ENCODE measurements around the gene LYRM1.
"Not testable (repeated sequence)": the region's sequence is repeated elsewhere in the genome, so short reads cannot be mapped to it uniquely, and the experiment has no call there.

The LYRM1 gene

DNA sequence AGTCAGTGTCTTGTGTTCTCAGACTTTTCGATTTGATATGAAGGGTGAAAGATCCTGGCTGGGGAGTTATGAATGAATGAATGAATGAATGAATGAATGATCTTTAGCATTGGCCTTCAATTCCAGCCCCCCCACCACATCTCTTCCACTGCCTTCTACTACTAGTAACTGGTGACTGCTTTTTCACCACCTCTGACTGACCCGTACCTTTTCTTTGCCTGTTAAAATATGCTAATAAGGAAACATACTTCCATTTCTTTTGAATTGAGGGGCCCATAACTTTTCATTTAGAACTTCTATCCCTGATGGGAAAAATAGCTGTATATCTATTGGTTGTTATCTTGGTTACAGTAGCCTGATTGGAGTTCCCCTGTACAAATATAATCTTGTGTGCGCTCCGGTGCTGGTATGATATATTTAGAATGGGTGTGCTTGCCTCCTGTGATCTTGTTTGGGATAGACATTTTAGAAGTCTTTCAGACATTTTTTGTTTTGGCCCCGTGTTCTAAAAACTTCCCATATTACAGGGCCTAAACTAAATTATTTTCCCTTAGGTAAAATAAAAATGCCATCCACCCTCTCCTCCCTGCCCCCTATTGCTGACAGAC, 3.4 kb downstream of the LYRM1 start:
- no peak for DNase-seq

DNA sequence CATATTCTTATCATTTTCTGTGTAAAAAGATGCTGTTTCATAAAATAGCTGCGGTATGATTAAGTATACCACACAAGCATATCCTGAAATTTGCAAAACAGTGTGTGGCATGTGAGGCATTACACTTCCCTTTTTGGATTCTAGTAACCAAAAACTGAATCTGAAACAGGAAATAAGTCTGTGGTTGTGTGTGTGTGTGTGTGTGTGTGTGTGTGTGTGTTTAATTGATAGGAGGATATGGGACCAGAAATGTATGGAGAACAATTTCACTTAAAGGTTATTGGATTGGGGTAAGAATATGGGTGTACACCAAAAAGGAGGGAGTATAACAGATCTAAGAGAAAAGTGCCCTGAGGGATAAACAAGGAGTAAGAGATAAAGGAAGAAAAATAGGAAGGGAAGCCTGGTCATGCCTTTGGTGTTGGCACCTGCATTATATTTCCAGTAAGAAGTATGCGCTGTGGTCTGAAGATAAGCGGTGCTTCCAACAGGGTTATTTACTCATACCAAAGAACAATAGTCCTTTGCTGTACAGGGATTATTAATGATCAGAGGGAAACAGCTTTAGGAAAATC, 4.0 kb downstream of the LYRM1 start:
- no peak for DNase-seq

DNA sequence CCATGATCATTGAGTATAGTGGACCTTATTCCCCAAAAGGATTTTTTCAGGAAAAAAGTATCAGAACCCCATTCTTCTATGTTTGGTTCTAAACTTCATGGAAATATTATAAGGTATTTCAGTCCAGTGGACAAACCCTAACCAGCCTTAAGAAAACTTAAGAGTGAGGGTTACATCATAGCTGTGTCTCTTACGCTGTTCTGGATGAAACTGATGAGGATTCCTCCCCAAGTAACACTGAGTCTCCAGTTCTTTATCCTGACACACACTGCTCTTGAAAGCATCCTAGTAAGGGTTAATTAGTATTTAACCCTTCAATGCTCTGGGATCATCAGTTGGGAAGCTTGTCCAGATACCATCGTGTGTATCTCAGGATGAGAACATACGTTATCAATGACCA, 5.0 kb downstream of the LYRM1 start:
- no peak for DNase-seq

DNA sequence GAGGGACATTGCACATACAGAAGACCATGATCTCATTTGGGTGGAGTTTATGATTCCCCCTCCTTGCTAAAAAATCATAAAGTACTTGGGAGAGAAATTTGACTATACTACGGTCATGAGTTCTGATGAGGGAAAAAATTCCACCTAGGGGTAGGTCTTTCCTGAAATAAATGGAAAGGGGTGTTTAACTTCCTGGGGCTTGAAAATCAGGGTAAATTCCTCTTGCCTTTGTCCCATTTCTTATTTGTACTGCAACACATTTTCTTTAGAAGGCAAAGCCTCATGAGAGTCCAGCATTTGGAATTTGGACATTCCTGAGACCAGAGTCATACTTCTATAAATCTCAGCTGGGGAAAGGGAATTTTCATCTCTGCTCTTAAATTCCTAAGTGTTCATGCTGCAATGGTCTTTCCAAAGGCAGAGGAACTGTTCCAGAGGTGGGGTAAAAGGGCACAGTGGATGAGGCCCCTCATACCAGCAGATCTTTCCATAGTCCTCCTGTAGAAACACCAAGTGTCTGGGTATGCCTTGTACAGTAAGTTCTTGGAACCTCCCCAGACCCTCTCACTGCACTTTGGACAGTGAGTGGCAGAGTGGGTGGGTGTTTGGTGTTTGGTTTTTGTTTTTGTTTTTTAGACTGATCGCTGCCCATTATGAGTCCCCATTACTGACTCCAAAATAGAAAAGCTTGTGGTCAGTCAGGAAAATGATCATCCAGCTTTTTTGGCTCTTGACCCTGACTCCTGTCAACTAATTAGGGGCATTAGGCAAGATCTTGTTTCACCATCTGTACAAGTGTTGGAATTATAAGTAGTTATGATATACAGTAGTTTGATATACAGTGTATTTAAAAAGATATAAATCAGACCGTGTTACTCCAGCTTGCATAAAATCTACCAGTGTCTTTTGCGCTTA, 6.0 kb downstream of the LYRM1 start:
- no peak for DNase-seq

DNA sequence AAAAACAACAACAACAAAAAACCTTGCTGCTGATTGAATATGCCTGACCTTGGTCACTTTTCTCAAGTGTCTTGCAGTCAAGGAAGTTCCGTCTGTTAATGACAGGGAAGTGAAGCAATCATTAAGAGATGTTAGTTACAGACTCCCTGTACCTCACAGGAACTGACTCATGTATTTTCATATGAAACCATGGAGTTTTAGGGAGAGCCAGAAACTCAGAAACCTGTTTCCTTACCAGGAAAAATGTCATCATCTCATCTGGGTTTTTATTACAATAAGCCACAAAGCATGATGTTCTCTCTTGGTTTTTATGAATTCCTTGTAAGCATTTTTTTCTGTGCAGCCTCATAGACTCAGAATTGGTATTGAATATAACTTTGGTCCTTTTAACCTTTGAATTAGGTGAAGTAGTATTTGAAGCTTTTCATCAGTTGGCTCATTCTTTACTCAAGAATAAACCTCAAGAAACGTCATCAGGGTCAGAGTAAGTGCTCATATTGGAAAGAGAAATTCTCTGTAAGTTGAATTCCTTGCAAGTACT, 10.3 kb downstream of the LYRM1 start:
- DNase-seq, result no peak

DNA sequence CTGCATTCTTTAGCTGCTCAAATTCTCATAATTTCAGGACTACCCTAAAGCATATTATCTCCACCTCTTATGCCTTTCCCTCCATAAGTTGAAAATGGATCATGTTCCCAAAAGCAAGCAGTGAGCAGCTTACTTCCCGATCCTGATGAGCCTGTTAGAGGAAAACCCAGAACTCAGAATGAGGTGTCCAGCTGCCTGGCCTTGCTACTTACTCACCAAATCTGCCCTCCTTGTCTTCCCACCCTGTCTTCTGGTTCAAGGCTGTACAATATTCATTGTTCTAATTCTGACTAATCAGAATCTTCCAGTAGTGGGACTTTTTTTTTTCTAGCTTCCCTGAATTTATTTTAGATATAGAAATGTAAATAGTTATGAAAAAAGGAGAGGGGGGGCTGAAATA, 10.8 kb downstream of the LYRM1 start:
- DNase-seq, result no peak

DNA sequence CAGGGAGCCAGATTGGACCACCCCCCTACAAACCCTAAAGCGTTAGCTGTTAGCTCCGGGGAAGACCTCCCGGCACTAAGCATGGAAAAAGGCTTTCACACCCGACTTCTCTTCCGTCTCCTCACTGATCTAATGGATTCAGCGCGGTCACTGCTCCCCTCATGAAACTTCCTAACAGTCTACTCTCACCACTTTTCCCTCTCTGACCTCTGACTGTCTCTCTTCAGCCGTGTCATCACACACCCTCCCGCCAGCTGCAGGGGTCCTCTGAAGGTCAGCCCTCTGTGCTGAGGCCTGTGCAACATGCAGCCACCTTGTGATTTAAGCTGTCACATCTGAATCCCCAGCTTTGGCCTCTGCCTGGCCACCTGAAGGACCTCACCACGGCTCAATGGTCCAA, 15.7 kb downstream of the LYRM1 start:
- no peak for DNase-seq

DNA sequence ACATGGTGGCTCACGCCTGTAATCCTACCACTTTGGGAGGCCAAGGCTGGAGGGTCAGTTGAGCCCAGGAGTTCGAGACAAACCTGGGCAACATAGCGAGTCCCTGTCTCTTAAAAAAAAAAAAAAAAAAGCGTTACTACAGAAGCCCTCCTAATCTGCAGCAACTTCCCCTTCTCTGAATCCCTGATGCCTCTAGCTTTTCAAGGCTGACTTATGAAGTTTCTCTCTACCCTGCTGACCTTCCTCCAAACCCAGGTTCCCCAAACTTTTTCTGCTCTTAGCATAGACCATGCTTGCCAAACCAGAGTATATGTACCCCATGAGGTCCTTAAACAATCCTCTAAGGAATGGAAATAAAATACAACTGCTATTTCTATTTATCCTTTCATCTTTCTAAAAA, 16.4 kb downstream of the LYRM1 start:
- no peak for DNase-seq

DNA sequence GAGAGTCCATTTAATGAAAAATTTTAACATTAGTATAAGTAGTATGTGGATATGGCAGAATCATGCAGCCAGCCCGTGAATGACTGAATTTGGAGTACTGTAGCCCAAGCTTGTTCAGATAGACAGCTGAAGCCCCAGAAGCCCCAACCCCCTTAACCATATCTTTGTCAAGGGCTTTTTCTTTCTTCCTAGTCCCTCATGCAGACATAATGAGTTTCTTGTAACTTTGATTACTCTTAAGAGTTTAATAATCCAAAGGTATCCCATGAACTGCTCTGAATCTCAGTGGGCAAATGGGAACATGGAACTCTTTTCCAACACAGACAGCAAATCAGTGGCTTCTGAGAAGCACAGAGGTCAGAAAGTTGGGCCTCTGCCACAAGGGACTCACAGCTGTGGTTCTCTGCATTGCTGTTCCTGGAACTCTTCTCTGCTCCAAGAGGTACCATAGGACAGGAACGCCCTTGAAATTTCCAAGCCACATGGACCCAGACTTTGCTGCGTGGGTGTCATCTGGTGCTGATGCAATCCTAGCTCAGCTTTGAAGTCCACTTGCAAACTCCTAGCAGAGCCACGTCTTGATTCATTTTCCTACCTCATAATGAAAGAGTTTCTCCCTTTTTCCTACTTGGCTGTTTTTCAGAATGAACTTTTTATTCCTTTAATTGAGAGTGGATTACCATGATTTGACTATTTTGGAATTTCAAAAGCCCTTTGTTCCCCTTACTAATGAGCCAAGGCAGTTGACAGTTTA, 18.1 kb downstream of the LYRM1 start:
- DNase-seq, result no peak

DNA sequence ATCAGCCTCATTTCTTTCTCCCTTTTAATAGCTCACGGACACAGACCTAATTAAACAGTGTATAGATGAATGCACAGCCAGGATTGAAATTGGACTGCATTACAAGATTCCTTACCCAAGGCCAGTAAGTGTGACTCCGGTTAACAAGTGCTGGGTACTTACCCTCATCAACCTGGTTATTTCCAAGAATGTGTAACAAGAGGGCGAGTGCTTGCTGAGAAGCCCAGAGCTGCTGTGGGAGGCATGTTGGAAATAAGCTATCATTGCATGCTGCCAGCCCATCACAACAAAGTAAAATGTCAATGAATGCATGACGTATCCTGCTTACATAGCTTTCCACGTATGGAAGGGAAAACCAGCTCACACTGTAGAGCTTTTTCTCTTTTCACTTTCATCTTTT, 19.5 kb downstream of the LYRM1 start:
- DNase-seq, result no peak

DNA sequence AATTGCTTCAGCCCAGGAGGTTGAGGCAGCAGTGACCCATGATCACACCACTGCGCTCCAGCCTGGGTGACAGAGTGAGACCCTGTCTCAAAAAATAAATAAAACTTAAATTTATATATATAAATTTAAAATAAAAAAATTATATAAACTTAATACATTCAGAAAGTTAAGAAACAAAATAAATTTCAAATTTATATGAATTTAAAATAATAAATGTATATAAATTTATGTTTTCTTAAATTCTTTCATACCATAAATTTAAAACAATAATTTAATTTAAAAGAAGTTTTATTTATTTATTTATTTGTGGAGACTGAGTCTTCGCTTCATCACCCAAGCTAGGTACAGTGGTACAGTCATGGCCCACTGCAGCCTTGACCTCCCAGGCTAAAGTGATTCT, 20.2 kb downstream of the LYRM1 start:
- no peak for DNase-seq

DNA sequence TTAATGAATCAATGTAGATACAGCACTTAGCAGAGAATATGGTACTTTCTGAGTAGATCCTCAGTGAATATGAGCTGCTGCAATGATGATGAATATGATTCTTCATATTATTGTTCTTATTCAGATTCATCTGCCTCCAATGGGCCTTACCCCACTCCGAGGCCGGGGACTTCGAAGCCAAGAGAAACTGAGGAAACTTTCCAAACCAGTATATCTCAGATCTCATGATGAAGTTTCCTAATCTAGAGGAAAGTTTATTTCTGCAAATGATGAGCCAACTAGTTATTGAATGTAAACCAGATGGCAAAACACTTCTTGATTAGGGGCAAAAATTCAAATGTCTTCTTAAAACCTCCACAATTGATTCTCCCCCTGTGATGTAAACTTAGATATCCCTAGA, 23.3 kb downstream of the LYRM1 start:
- DNase-seq, result no peak

DNA sequence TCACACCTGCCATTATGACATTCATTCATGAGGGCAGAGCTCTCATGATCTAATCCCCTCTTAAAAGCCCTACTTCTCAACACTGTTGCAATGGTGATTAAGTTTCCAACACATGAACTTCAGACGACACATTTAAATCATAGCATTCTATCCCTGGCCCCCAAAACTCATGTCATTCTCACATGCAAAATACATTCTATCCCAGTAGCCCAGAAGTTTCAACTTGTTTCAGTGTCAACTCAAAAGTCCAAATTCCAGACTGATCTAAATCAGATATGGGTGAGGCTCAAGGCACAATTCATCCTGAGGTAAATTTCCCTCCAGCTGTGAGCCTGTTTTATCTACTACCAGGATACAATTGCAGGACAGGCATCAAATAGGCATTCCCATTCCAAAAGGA, 25.2 kb downstream of the LYRM1 start:
- DNase-seq, result no peak

DNA sequence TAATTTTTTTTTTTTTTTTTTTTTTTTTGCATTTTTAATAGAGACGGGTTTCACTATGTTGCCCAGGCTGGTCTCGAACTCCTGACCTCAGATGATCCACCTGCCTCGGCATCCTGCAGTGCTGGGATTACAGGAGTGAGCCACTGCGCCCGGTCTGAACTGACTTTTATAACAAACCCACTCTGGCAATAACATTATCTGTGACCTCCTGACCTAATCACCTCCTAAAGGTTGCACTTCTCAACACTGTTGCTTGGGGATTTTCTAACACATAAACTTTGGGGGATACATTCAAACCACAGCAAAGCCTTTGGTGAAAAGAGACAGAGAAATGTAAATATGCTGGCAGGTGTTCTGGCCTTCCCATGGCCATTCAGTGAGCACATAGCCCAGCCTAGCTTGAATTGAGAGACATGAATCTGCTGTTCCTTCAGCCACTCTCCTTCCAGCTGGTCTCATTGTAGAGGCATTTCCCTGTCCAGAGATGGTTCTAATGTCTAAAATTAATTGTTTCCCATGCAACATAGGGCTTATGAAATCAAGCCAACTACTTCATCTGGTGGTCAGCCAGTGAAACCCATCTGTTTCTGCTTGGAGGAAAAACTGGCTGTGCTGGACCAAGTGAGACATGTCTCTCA, 28.3 kb downstream of the LYRM1 start:
- DNase-seq, result no peak

DNA sequence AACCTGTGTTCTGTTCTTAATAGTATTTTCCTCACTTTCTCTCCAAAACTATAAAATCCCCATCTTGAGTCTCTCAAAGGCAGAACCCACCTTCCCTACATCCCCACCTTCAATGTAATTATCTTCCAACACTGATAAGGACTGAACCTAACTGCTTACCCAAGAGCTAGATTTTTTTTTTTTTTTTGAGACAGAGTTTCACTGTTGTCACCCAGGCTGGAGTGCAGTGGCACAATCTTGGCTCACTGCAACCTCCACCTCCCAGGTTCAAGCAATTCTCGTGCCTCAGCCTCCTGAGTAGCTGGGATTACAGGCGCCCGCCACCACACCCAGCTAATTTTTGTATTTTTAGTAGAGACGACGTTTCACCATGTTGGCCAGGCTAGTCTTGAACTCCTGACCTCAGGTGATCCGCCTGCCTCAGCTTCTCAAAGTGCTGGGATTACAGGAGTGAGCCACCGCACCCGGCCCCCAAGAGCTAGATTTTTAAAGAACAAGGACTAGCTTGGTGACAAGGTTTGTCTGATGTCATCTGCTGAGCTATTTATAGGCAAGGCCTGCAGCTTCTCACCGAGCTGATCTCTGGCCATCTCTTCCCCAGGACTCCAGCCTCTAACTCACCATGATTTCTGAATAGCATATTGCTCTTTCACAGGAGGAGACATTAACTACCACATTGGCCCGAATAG, 29.2 kb downstream of the LYRM1 start:
- not testable (repeated sequence) for DNase-seq

DNA sequence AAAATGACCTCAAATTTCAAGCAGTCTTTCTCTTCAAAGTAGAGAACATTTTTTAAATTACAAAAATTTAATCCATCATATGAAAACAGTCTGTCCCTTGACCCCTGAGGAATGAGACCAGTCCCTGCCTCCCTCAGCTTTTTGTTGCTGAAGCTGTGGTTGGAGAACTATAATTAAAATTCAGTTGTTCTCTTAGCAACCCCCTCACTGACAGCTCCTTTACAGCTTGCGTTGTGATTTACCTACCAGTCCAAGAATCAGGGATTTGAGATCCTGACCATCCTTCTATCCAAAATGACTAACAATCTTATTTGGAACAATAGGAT, 29.8 kb downstream of the LYRM1 start:
- DNase-seq, result no peak

DNA sequence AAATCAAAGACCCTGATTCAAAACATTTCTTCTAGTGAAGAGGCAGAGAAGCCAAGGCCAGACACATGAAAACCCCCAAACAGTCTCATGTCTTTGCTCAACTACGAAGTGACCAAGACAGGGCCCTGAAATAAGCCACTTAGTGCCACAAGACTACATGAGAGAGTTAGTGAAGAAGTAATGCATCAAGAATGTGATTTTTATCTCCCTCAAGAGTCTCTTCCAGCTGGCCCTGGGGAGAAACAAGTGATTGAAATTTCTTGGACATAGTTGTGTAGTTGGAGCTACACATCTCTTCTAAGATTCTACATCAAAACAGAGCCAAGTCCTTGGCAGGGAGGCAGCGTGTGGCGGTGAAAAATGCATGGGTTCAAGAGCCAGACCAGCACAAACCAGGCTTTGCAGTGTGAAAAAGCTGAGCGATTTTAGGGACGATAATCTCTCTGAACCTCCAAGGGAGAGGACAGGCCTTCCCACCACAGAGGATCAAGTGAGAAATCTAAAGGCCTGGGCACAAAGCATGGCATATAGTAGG, 30.6 kb downstream of the LYRM1 start:
- no peak for DNase-seq

DNA sequence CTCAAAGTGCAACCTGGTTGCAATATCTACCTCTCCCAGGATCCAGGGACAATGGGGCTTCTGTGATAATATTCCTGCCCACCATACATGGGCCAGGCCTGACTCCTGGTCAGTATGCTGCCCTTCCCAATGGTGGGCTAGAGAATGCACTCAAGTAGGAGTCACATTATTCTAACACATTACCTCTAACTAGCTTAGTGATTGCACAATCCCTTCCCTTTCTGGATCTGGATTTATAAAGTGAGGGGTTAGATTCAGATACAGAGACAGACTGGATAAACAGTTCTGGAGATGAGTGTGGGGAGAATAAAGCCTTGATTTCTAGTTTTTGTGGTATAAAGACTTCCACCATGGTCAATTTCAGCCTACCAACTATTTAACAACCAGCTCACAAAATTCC, 33.0 kb downstream of the LYRM1 start:
- DNase-seq, result no peak

DNA sequence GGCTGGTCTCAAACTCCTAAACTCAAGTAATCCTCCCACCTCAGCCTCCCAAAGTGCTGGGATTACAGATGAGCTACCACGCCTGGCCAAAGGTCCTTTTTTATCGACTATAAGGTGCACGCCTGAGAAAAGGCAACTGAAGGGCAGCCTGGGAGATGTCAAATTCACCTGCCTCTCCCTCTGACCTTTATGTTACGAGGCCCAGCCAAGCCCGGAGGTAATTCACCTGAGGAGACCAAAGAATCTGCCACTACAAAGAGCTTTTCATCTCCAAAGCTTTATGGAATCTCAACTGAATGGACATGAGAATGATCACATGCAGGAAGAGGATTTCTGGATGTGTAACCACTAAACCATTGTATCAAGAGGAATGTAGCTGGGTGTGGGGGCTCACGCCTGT, 37.2 kb downstream of the LYRM1 start:
- no peak for DNase-seq

DNA sequence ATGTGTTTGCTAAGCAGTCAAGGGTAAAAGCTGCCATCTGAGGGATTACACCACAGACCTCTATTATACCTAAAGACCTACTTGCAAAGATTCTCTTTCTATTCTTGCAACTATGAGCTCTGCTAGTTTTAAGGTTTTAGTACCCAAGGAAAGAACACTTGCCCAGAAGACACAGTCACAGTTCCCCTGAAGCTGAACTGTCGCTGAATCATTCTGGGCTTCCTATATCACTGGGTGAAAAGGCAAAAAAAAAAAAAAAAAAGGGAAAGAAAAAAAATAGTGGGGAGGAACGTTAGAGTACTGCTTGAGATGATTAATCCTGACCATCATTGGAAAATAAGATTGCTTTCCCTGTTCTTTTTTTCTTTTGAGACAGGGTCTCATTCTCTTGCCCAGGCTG, 37.9 kb downstream of the LYRM1 start:
- no peak for DNase-seq

DNA sequence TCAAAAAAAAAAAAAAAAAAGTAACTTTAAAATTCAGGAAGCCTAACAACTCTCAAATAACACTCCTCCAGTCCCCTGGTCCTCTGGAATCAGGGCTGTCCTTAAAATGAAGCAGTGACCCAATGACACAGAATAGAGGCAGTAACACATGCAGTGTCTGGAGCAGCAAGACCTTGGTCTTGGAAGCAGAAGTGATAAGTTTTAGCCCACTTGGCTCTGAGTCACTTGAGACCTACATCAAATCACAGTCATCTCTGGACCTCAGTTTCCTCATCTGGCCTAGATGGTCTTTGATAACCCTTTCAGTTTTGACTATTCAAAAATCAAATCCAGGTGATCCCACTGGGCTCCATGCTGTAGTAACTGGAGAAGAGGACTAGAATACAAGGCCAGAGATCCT, 39.0 kb downstream of the LYRM1 start:
- no peak for DNase-seq

Measured in NCI-H446 treated with DMSO at 0.1 percent for 48 hours (cell line).